Activated CD8-positive, alpha-beta T cell treated with anti-CD3 and anti-CD28 coated beads for 36 hours (primary cell): ENCODE measurements around the gene POLH. TPM values are rescaled to one million over a fixed set of nuclear protein-coding genes. Genes with fewer than 3 reads are reported as not detected.

ENCODE experiments used
- ATAC-seq: fragments of 200-7000 bp; cut with Tn5 transposase; one replicate; pipeline ENCODE4 v1.10.0; 2021; ENCODE audit warnings: mild to moderate bottlenecking, moderate library complexity
- CTCF ChIA-PET: fragments of 350-600 bp; sonication (Branson Sonifier 250); formaldehyde crosslinking; loops from one replicate; lab custom pipeline; 2021; ENCODE audit warnings: antibody characterized with exemption; lab: Charles Lee
- POLR2A ChIA-PET: fragments of 350-600 bp; sonication (Branson Sonifier 250); formaldehyde crosslinking; loops from one replicate; lab custom pipeline; 2021; ENCODE audit warnings: antibody characterized with exemption; lab: Charles Lee
- DNase-seq: peaks from one replicate; pipeline ENCODE4 v3.0.0-alpha.2; 2020
- H3K27ac Mint-ChIP-seq: one replicate; pipeline ENCODE4 v1.8.0; 2021; ENCODE audit warnings: mild to moderate bottlenecking, mixed read lengths
- H3K27me3 Mint-ChIP-seq: one replicate; pipeline ENCODE4 v1.8.0; 2021; ENCODE audit warnings: mixed read lengths
- H3K36me3 Mint-ChIP-seq: one replicate; pipeline ENCODE4 v1.8.0; 2021; ENCODE audit warnings: low read depth, mixed read lengths
- H3K4me1 Mint-ChIP-seq: one replicate; pipeline ENCODE4 v1.8.0; 2021; ENCODE audit warnings: low read depth, mixed read lengths
- H3K4me3 Mint-ChIP-seq: one replicate; pipeline ENCODE4 v1.8.0; 2021; ENCODE audit warnings: mild to moderate bottlenecking, moderate library complexity, mixed read lengths
- H3K9me3 Mint-ChIP-seq: one replicate; pipeline ENCODE4 v1.8.0; 2021; ENCODE audit warnings: mixed read lengths
- CTCF ChIP-seq: fragments of 200-600 bp; IDR thresholded peaks from one replicate; pipeline ENCODE4 v1.8.0; 2022; ENCODE audit warnings: antibody characterized with exemption, mild to moderate bottlenecking
- intact Hi-C: fragments of 100-400 bp; cut with micrococcal nuclease; formaldehyde crosslinking; loops from one replicate; pipeline ENCODE4 v1.10.0; 2022
- total RNA-seq, 2 experiments: library from RNA; stranded (reverse); gene quantifications; one replicate each; pipeline ENCODE4 v1.2.3, GENCODE V29; 2021

POLH gene
- total RNA-seq, 2 experiments from 2014 or later, result 37.9 to 42.1 TPM

GRCh38 chr6:43623880-43624785 is 48.1 kb downstream of the POLH start:
- Mint-ChIP-seq H3K4me3 (no peak overlapping the region), H3K27ac (peak overlapping the region; percentile 35), H3K4me1 (peaks cover 18% of the 10 kb centered on the region), H3K27me3 (no peaks in the 10 kb centered on the region), H3K9me3 (no peaks in the 10 kb centered on the region), H3K36me3 (peaks cover 45% of the 10 kb centered on the region)
- intact Hi-C loops, result no loop called here
- ATAC-seq (no peak), DNase-seq (no peak)
- no peak for TF ChIP-seq CTCF
- ChIA-PET POLR2A (interaction anchor here (1.2 to 1.6 kb wide), 2 partner anchors 10 to 16 kb away, joined by 3 to 5 read pairs; no protein-coding TSS in a partner anchor), CTCF (no interaction called here)

GRCh38 chr6:43624786-43625288 is 48.9 kb downstream of the POLH start:
- H3K36me3 Mint-ChIP-seq, result peaks cover 43% of the 10 kb centered on the region
- no peaks in the 10 kb centered on the region for H3K9me3 Mint-ChIP-seq
- ATAC-seq (no peak), DNase-seq (no peak)
- H3K27me3 Mint-ChIP-seq, result no peaks in the 10 kb centered on the region
- intact Hi-C loops, result no loop called here
- ChIA-PET POLR2A (interaction anchor here (1.6 kb wide), 1 partner anchor 10 kb away, joined by 5 read pairs; no protein-coding TSS in a partner anchor), CTCF (no interaction called here)
- peaks cover 18% of the 10 kb centered on the region for H3K4me1 Mint-ChIP-seq
- H3K27ac Mint-ChIP-seq, result no peak overlapping the region
- TF ChIP-seq CTCF, result no peak
- no peak overlapping the region for H3K4me3 Mint-ChIP-seq

GRCh38 chr6:43625393-43625992 is 49.5 kb downstream of the POLH start:
- no peaks in the 10 kb centered on the region for H3K27me3 Mint-ChIP-seq
- H3K4me3 Mint-ChIP-seq, result no peak overlapping the region
- POLR2A ChIA-PET, result interaction anchor here (1.6 kb wide), 1 partner anchor 11 kb away, joined by 5 read pairs; no protein-coding TSS in a partner anchor
- no peak for ATAC-seq
- CTCF ChIA-PET, result no interaction called here
- H3K27ac Mint-ChIP-seq, result no peak overlapping the region
- intact Hi-C loops, result no loop called here
- H3K36me3 Mint-ChIP-seq, result peaks cover 43% of the 10 kb centered on the region
- peaks cover 22% of the 10 kb centered on the region for H3K4me1 Mint-ChIP-seq
- no peak for DNase-seq
- no peaks in the 10 kb centered on the region for H3K9me3 Mint-ChIP-seq
- no peak for TF ChIP-seq CTCF

GRCh38 chr6:43627008-43627825 is 51.2 kb downstream of the POLH start:
- POLR2A ChIA-PET, result interaction anchor here (1.0 to 1.2 kb wide), 4 partner anchors 9 to 36 kb away, joined by 3 to 4 read pairs (median 3); no protein-coding TSS in a partner anchor
- ATAC-seq (no peak), DNase-seq (peak; percentile 46)

More at GRCh38 chr6:43627008-43627825, 51.2 kb downstream of the POLH start:
- Mint-ChIP-seq H3K4me3 (peak overlapping the region; percentile 98), H3K9me3 (no peaks in the 10 kb centered on the region), H3K27me3 (no peaks in the 10 kb centered on the region), H3K4me1 (peaks cover 23% of the 10 kb centered on the region), H3K27ac (peak overlapping the region; percentile 87), H3K36me3 (peaks cover 36% of the 10 kb centered on the region)
- CTCF ChIA-PET, result interaction anchor here (0.9 to 1.1 kb wide), 2 partner anchors 19 to 41 kb away, joined by 3 read pairs; no protein-coding TSS in a partner anchor
- intact Hi-C loops, result no loop called here
- no peak for TF ChIP-seq CTCF
